HL-60 (cell line): ENCODE measurements around the gene KNL1.
"Not testable (repeated sequence)": the region's sequence is repeated elsewhere in the genome, so short reads cannot be mapped to it uniquely, and the experiment has no call there.

Experiments used
- DNase-seq, 2 experiments: peaks; one replicate each; pipeline ENCODE4 v3.0.0-alpha.2; 2010 to 2020; ENCODE audit warnings: low read depth in 1 of 2, low spot score in 1 of 2
- H3K27ac ChIP-seq: fragments of 250-450 bp; sonication (Bioruptor Pico); replicated peaks from 2 replicates; pipeline ENCODE4 v1.5.1; 2020; ENCODE audit warnings: mild to moderate bottlenecking, moderate library complexity
- H3K27me3 ChIP-seq: fragments of 250-450 bp; sonication (Bioruptor Pico); 2 replicates; pipeline ENCODE4 v1.5.1; 2021; ENCODE audit warnings: mild to moderate bottlenecking, moderate library complexity; ENCODE audit not compliant: insufficient read depth, poor library complexity, severe bottlenecking
- H3K4me3 ChIP-seq: replicated peaks from 2 replicates; pipeline ENCODE4 v1.5.1; 2011; ENCODE audit warnings: mild to moderate bottlenecking, control low read depth, low read length; ENCODE audit not compliant: insufficient read depth
- GABPA ChIP-seq: IDR thresholded peaks from 2 replicates; pipeline ENCODE4 v1.6.1; 2012; ENCODE audit warnings: low read depth
- POLR2AphosphoS5 ChIP-seq: IDR thresholded peaks from 2 replicates; pipeline ENCODE4 v1.6.1; 2012; ENCODE audit warnings: low read depth
- SPI1 ChIP-seq: IDR thresholded peaks from 2 replicates; pipeline ENCODE4 v1.6.1; 2012; ENCODE audit warnings: low read depth, mild to moderate bottlenecking, borderline replicate concordance
- TF ChIP-seq, protein P1 (sequence below): IDR thresholded peaks from one replicate; pipeline ENCODE4 v1.5.1; 2011; ENCODE audit warnings: low read length, control low read depth, inconsistent platforms; ENCODE audit not compliant: insufficient read depth
- TF ChIP-seq, protein P2 (sequence below): IDR thresholded peaks from 2 replicates; pipeline ENCODE4 v1.6.1; 2012; ENCODE audit warnings: low read depth; ENCODE audit not compliant: insufficient replicate concordance

KNL1 gene

DNA sequence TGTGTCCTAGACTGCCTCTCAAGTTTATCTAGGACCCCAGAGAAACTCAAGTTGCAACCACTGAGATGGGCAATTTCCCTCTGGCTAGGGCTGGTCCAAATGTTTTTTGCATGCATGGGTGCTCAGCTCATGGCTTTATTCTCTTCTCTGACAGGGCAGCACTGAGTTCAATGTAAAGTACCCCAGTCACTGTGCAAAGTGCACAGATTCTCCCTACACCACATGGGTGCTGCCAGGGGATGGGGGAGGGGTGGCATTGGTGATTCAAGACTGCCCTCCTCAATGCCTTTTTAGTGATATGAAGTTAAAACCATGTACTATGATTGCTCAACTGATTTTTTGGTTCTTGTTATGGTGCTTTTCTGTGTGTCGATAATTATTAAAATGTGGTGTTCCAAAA lies 86.1 kb downstream of the KNL1 start:
- no peak overlapping the region for H3K27ac ChIP-seq
- TF ChIP-seq GABPA (no peak), POLR2AphosphoS5 (no peak), SPI1 (no peak)
- TF ChIP-seq, protein P1, sequence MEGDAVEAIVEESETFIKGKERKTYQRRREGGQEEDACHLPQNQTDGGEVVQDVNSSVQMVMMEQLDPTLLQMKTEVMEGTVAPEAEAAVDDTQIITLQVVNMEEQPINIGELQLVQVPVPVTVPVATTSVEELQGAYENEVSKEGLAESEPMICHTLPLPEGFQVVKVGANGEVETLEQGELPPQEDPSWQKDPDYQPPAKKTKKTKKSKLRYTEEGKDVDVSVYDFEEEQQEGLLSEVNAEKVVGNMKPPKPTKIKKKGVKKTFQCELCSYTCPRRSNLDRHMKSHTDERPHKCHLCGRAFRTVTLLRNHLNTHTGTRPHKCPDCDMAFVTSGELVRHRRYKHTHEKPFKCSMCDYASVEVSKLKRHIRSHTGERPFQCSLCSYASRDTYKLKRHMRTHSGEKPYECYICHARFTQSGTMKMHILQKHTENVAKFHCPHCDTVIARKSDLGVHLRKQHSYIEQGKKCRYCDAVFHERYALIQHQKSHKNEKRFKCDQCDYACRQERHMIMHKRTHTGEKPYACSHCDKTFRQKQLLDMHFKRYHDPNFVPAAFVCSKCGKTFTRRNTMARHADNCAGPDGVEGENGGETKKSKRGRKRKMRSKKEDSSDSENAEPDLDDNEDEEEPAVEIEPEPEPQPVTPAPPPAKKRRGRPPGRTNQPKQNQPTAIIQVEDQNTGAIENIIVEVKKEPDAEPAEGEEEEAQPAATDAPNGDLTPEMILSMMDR: no peak
- TF ChIP-seq, protein P2, sequence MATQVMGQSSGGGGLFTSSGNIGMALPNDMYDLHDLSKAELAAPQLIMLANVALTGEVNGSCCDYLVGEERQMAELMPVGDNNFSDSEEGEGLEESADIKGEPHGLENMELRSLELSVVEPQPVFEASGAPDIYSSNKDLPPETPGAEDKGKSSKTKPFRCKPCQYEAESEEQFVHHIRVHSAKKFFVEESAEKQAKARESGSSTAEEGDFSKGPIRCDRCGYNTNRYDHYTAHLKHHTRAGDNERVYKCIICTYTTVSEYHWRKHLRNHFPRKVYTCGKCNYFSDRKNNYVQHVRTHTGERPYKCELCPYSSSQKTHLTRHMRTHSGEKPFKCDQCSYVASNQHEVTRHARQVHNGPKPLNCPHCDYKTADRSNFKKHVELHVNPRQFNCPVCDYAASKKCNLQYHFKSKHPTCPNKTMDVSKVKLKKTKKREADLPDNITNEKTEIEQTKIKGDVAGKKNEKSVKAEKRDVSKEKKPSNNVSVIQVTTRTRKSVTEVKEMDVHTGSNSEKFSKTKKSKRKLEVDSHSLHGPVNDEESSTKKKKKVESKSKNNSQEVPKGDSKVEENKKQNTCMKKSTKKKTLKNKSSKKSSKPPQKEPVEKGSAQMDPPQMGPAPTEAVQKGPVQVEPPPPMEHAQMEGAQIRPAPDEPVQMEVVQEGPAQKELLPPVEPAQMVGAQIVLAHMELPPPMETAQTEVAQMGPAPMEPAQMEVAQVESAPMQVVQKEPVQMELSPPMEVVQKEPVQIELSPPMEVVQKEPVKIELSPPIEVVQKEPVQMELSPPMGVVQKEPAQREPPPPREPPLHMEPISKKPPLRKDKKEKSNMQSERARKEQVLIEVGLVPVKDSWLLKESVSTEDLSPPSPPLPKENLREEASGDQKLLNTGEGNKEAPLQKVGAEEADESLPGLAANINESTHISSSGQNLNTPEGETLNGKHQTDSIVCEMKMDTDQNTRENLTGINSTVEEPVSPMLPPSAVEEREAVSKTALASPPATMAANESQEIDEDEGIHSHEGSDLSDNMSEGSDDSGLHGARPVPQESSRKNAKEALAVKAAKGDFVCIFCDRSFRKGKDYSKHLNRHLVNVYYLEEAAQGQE: no peak
- no peaks in the 10 kb centered on the region for H3K27me3 ChIP-seq
- no peak overlapping the region for H3K4me3 ChIP-seq
- no peak for DNase-seq

DNA sequence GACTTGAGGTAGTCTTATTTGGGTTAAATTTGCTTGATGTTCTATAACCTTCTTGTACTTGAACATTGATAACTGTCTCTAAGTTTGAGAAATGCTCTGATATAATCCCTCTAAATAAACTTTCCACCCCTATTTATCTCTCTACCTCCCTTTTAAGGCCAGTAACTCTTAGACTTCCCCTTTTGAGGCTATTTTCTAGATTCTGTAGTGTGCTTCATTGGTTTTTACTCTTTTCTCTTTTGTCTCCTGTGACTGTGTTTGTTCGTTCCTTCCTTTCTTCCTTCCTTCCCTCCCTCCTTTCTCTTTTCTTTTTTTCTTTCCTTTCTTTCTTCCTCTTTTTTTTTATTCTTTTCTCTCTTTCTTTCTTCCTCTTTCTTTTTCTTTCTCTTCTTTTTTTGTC lies 86.9 kb downstream of the KNL1 start:
- not testable (repeated sequence) for DNase-seq, H3K4me3 ChIP-seq, H3K27me3 ChIP-seq
- 0 out of 2 replicates have a peak overlapping the region, but pooled peaks have one; percentile 1 for H3K27ac ChIP-seq
- TF ChIP-seq SPI1: peak; percentile 79

DNA sequence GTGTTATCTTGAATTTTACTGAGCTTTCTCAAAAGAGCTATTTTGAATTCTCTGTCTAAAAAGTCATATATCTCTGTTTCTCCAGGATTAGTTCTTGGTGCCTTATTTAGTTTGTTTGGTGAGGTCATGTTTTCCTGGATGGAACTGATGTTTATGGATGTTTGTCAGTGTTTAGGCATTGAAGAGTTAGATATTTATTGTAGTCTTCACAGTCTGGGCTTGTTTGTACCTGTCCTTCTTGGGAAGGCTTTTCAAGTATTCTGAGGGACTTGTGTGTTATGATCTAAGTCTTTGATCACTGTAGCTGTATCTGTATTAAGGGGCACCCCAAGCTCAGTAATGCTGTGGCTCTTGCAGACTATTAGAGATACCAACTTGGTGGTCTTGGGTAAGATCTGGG lies 90.3 kb downstream of the KNL1 start:
- no peak for DNase-seq
- Histone ChIP-seq H3K4me3 (no peak overlapping the region), H3K27me3 (no peaks in the 10 kb centered on the region), H3K27ac (no peak overlapping the region)
- TF ChIP-seq GABPA (no peak), POLR2AphosphoS5 (no peak)
- TF ChIP-seq, protein P1: no peak
- TF ChIP-seq, protein P2: no peak

DNA sequence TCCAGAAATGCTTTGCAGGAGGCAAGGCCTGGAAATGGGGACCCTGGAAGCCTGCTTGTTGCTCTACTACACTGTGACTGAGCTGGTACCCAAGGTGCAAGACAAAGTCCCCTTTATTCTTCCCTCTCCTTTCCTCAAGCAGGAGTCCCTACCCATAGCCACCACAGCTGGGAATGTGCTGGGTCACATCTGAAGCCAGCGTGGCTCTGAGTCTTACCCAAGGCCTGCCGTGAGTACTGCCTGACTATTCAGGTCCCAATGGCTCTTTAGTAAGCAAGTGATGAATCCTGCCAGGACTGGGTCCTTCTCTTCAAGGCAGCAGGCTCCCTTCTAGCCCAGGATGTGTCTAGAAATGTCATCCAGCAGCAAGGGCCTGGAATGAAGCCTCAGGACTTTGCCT lies 91.3 kb downstream of the KNL1 start:
- TF ChIP-seq, protein P2: no peak
- no peak for TF ChIP-seq POLR2AphosphoS5
- TF ChIP-seq, protein P1: no peak
- TF ChIP-seq GABPA: no peak
- no peak for TF ChIP-seq SPI1
- DNase-seq: no peak
- Histone ChIP-seq H3K27me3 (no peaks in the 10 kb centered on the region), H3K4me3 (no peak overlapping the region), H3K27ac (no peak overlapping the region)
